A549 (cell line): ENCODE results near the gene EDIL3. TPM values are rescaled to one million over a fixed set of nuclear protein-coding genes. Genes with fewer than 3 reads are reported as not detected.

Source experiments
- ATAC-seq, 2 experiments: fragments of 200-7000 bp in 1 of 2; fragments of >200 bp in 1 of 2; cut with Nextera tagmentation in 1 of 2; cut with Tn5 transposase in 1 of 2; 3 replicates each; pipeline versions ENCODE4 v1.8.0 to v1.9.1; 2018 to 2020; ENCODE audit warnings: mild to moderate bottlenecking in 1 of 2, moderate library complexity in 1 of 2
- CTCF ChIA-PET: fragments of 300-600 bp; sonication (Branson Sonifier 250); formaldehyde crosslinking; extraction: SDS; loops from one replicate; lab custom pipeline; 2021; ENCODE audit warnings: antibody characterized with exemption, inconsistent platforms; lab: Yijun Ruan, JAX
- POLR2A ChIA-PET: fragments of 350-600 bp; formaldehyde crosslinking; extraction: SDS; loops from one replicate; lab custom pipeline; 2021; ENCODE audit warnings: antibody characterized with exemption, inconsistent platforms; lab: Yijun Ruan, JAX
- DNase-seq, 2 experiments: peaks; one replicate each; pipeline versions ENCODE4 v3.0.0 to v3.0.0-alpha.2; 2011 to 2016; ENCODE audit warnings: low read depth in 1 of 2, low spot score in 1 of 2
- FAIRE-seq: peaks from 2 replicates; lab custom pipeline; 2011; peaks lifted over from hg19 to GRCh38; lab: Jason Lieb, UNC
- H3K27ac ChIP-seq, 2 experiments: fragments of >200 bp; sonication (Bioruptor Twin); formaldehyde crosslinking; 3 replicates each; pipeline ENCODE4 v1.5.1; 2016 to 2017
- H3K4me1 ChIP-seq: fragments of >200 bp; sonication (Bioruptor Twin); formaldehyde crosslinking; 3 replicates; pipeline ENCODE4 v1.6.1; 2016
- H3K4me2 ChIP-seq: fragments of >200 bp; sonication (Bioruptor Twin); formaldehyde crosslinking; 3 replicates; pipeline ENCODE4 v1.6.1; 2016
- H3K4me3 ChIP-seq: fragments of >200 bp; sonication (Bioruptor Twin); formaldehyde crosslinking; 3 replicates; pipeline ENCODE4 v1.5.1; 2016
- H3K9me3 ChIP-seq: fragments of >200 bp; sonication (Bioruptor Twin); formaldehyde crosslinking; 3 replicates; pipeline ENCODE4 v1.6.1; 2016
- BHLHE40 ChIP-seq: IDR thresholded peaks from 2 replicates; pipeline ENCODE4 v1.6.1; 2012; ENCODE audit warnings: low read depth, low read length, inconsistent platforms
- CEBPB ChIP-seq, 2 experiments: fragments of >200 bp in 1 of 2; sonication (Bioruptor Twin) in 1 of 2; formaldehyde crosslinking in 1 of 2; IDR thresholded peaks; 2 replicates each; pipeline ENCODE4 v1.6.1; 2012 to 2016
- ESRRA ChIP-seq: fragments of 150-350 bp; IDR thresholded peaks from 2 replicates; pipeline ENCODE4 v1.6.1; 2014; ENCODE audit warnings: mild to moderate bottlenecking, low read length, borderline replicate concordance
- FOSL2 ChIP-seq, 2 experiments: fragments of 450-650 bp in 1 of 2; fragments of >200 bp in 1 of 2; sonication (Bioruptor Twin) in 1 of 2; formaldehyde crosslinking; IDR thresholded peaks; 2 replicates each; pipeline versions ENCODE4 v1.5.0 to v1.6.1; 2016 to 2020; ENCODE audit warnings: mild to moderate bottlenecking in 1 of 2, moderate library complexity in 1 of 2
- HOXA7 ChIP-seq: fragments of 250-450 bp; sonication (Bioruptor Pico); IDR thresholded peaks from 2 replicates; pipeline ENCODE4 v1.5.0; 2020; ENCODE audit warnings: mild to moderate bottlenecking, moderate library complexity
- JUNB ChIP-seq: fragments of >200 bp; sonication (Bioruptor Twin); formaldehyde crosslinking; IDR thresholded peaks from 2 replicates; pipeline ENCODE4 v1.6.1; 2016
- KDM1A ChIP-seq: fragments of 200-600 bp; sonication (generic); IDR thresholded peaks from 2 replicates; pipeline ENCODE4 v1.6.1; 2016; ENCODE audit warnings: low read depth, mild to moderate bottlenecking
- MAZ ChIP-seq: fragments of 150-350 bp; IDR thresholded peaks from 2 replicates; pipeline ENCODE4 v1.6.1; 2014; ENCODE audit warnings: antibody characterized with exemption, low read depth, low read length, borderline replicate concordance
- MYC ChIP-seq: IDR thresholded peaks from 2 replicates; pipeline ENCODE4 v1.6.1; 2012; ENCODE audit warnings: mild to moderate bottlenecking, inconsistent platforms, low read length, improper control_type of control experiment, borderline replicate concordance
- PHF8 ChIP-seq: fragments of 200-600 bp; sonication (generic); IDR thresholded peaks from 2 replicates; pipeline ENCODE4 v1.6.1; 2016; ENCODE audit warnings: low read depth, mild to moderate bottlenecking, antibody characterized with exemption, moderate library complexity, borderline replicate concordance
- POLR2AphosphoS2 ChIP-seq: conservative IDR thresholded peaks from 2 replicates; pipeline ENCODE4 v1.6.1; 2012; ENCODE audit warnings: low read length, improper control_type of control experiment, inconsistent platforms
- RARB ChIP-seq: fragments of 250-450 bp; sonication (Bioruptor Pico); IDR thresholded peaks from 2 replicates; pipeline ENCODE4 v1.8.0; 2021; ENCODE audit warnings: mild to moderate bottlenecking, moderate library complexity
- ZC3H11A ChIP-seq: fragments of 450-650 bp; IDR thresholded peaks from 2 replicates; pipeline ENCODE4 v1.6.1; 2014; ENCODE audit warnings: antibody characterized with exemption, mild to moderate bottlenecking
- WGBS: methylation state at CpG from one replicate; pipeline ENCODE4 v1.1.6; 2017; ENCODE audit errors: missing lambda C conversion rate; 5-methylcytosine and 5-hydroxymethylcytosine counted together
- polyA minus RNA-seq: library from RNA; depleted of rRNA, polyadenylated mRNA; stranded (reverse); fragments of >200 nt; gene quantifications from 2 replicates; pipeline ENCODE4 v1.2.3, GENCODE V29; 2011; rRNA and poly(A)+ RNA removed
- polyA plus RNA-seq, 4 experiments: library from polyadenylated mRNA; depleted of rRNA in 3 of 4; stranded (reverse); fragments of >200 nt; fragmentation: RNase III in 1 of 4; extraction: RNeasy Plus Mini Kit Qiagen cat#74134 plus additional on column Dnase treatment in 1 of 4; gene quantifications; 2 replicates in 3 of 4; 3 replicates in 1 of 4; pipeline ENCODE4 v1.2.3, GENCODE V29; 2011 to 2017
- TF ChIP-seq, protein P1 (sequence below): fragments of 450-650 bp; IDR thresholded peaks from 2 replicates; pipeline ENCODE4 v1.6.1; 2014; ENCODE audit warnings: antibody characterized with exemption
- TF ChIP-seq, protein P2 (sequence below): IDR thresholded peaks from 2 replicates; pipeline ENCODE4 v1.6.1; 2012; ENCODE audit warnings: low read depth, borderline replicate concordance
- TF ChIP-seq, protein P3 (sequence below): IDR thresholded peaks from 2 replicates; pipeline ENCODE4 v1.6.1; 2012

The EDIL3 gene, protein sequence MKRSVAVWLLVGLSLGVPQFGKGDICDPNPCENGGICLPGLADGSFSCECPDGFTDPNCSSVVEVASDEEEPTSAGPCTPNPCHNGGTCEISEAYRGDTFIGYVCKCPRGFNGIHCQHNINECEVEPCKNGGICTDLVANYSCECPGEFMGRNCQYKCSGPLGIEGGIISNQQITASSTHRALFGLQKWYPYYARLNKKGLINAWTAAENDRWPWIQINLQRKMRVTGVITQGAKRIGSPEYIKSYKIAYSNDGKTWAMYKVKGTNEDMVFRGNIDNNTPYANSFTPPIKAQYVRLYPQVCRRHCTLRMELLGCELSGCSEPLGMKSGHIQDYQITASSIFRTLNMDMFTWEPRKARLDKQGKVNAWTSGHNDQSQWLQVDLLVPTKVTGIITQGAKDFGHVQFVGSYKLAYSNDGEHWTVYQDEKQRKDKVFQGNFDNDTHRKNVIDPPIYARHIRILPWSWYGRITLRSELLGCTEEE
- polyA plus RNA-seq (2011; rRNA removed) (0.08 and 0.12 TPM in 2 replicates), polyA plus RNA-seq (2017; fragmentation: RNase III; extraction: RNeasy Plus Mini Kit Qiagen cat#74134 plus additional on column Dnase treatment) (0.12 to 0.18 TPM (median 0.14 TPM) in 3 replicates), polyA minus RNA-seq (0.10 TPM in 1 of 2 replicates, not detected in the other)
- 0.01 TPM in 1 of 2 replicates, not detected in the other for polyA plus RNA-seq (2012; cell fraction: cytosol; rRNA removed)
- polyA plus RNA-seq (2012; cell fraction: nucleus; rRNA removed): not detected in 2 replicates

DNA sequence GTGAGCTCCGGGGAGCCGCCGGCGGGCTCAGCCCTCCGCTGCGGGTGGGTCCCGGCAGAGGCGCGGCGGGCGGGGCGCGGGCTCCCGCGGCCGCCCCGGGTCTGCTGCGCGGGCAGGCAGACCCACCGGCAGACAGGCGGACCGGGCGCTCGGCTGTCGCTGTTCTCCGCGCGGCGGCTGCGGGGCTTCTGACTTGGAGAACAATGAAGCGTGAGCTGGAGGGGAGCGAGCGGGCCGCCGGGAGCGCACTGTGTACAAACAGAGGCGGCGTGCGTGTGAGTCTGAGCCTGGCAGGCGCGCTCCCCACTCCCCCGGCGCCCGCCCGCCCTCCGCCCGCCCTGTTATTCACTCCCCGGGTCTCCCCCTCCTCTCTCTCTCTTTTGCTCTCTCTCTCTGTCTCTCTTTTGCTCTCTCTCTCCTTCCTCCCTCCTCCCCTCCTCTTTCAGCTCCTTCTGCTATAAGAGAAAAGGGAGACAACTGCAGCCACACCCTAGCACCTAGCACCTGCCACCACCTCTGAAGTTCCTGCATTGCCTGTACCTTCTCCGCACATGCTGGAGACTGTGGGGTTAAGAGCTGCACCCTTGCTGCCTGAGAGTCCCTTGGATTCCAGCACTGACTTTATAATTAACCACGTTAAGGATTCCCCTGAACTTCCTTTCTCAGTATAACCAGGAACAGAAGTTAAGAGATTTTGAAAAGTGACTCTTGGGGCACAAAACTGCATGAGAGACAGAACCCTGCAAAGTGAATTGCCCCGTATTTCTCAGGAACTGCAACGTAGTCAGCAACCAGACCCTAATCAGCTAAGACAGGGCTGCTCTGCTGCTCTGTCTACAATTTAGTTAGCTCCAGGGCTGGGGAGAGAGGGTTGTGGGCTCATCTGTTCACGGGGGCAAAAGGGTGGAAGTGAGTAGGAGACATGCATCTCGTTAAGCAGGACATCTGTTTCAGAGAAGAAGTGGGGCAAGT lies at the start of gene EDIL3:
EDIL3 (minus strand) TSS at position 277 of the 972 bp plus-strand sequence. CDS start 506 bp downstream, outside the sequence.
- ChIA-PET CTCF (no interaction called here), POLR2A (no interaction called here)
- peaks cover 18% of the 10 kb centered on the region; the same call in 2 of the 3 replicates for H3K4me1 ChIP-seq
- TF ChIP-seq, protein P1, sequence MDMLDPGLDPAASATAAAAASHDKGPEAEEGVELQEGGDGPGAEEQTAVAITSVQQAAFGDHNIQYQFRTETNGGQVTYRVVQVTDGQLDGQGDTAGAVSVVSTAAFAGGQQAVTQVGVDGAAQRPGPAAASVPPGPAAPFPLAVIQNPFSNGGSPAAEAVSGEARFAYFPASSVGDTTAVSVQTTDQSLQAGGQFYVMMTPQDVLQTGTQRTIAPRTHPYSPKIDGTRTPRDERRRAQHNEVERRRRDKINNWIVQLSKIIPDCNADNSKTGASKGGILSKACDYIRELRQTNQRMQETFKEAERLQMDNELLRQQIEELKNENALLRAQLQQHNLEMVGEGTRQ: no peak
- ATAC-seq: peak; percentile 44 to 50
- H3K4me2 ChIP-seq: peak within 1 kb of the TSS; percentile 97
- peak within 1 kb of the TSS; percentile 48 for H3K4me3 ChIP-seq
- no peaks in the 10 kb centered on the region for H3K9me3 ChIP-seq
- FAIRE-seq: no peak
- 4% methylated on average over 18 of the region's 54 CpGs for WGBS
- DNase-seq: peak in 1 of 2 experiments; percentile 11
- peak within 1 kb of the TSS in 1 of 2 experiments; percentile 24; a peak in 1 of 6 replicates for H3K27ac ChIP-seq

DNA sequence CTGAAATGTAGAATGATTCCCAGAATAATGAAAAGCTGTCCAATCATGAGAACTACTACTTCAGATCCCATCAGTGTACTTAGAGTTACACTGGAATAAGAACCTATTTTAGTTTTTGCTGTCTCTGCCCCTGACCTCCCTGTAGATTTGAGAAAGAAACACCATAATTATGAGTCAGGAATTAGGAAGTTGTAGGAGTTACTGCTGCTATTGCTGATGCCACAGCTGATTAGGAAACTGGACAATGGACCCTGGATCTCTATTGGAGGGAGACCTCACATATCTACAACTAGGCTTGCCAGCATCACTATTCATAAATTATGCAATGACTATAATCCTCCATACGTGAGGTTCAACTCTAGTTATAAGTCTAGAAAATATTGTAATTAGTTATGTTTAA lies 48.8 kb upstream of the EDIL3 start:
- CTCF ChIA-PET: no interaction called here
- ATAC-seq (no peak), DNase-seq (no peak)
- WGBS: 40% methylated on average over 1 of the region's 1 CpG
- Histone ChIP-seq H3K4me2 (no peak overlapping the region), H3K27ac (no peak overlapping the region), H3K4me1 (no peaks in the 10 kb centered on the region)
- POLR2A ChIA-PET: no interaction called here
- TF ChIP-seq HOXA7 (CRISPR knock-in tag): no peak
- no peak for TF ChIP-seq ESRRA
- TF ChIP-seq PHF8: no peak
- TF ChIP-seq JUNB: no peak
- TF ChIP-seq POLR2AphosphoS2: no peak
- no peak for TF ChIP-seq RARB (CRISPR knock-in tag)
- no peak for TF ChIP-seq MAZ
- TF ChIP-seq, all 56 proteins: peak for 0
- no peak overlapping the region for H3K4me3 ChIP-seq
- no peak for FAIRE-seq
- no peaks in the 10 kb centered on the region for H3K9me3 ChIP-seq

DNA sequence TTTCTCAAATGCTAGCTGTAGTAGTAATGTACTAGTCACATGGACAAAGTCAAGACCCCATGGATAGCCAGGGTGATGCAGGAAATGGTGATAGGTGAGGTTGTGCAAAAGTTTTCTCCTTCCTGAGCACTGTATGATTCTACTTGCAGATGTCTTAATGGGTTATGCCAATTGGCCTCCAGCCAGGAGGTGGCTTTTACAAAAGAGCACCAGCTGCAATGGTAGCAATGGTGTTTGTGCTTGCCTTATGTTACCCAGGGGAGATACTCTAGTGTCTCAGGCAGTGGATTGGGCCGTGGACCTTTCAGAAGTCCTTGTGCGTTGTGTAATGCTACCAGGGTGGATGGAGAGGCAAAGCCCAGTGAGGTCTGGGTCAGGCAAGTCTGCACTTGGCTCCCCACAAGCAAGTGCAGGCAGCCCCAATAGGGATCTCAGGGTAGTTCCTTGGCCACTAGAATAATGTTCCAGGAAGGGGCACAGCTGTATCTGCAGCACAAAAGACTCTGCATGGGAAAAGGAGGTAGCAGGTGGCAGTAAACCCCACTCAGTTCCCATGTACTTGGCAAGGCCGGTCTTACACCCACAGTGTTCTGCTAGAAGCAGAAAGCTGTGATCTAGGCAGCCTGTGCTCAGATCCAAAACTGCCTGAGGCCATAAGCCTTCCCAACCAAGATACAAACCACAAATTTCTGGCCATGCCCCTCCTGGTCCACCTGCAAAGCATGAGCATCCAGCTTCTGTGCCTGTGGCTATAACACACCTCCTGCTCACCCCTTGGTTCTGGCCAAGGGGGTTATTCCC lies 46.4 kb upstream of the EDIL3 start:
- Histone ChIP-seq H3K4me1 (no peaks in the 10 kb centered on the region), H3K4me2 (no peak overlapping the region)
- ATAC-seq: no peak
- FAIRE-seq: no peak
- CTCF ChIA-PET: interaction anchor here (0.5 kb wide), 1 partner anchor 767 kb away, joined by 4 read pairs; no protein-coding TSS in a partner anchor
- 23% methylated on average over 2 of the region's 3 CpGs for WGBS
- TF ChIP-seq RARB (CRISPR knock-in tag) (no peak), HOXA7 (CRISPR knock-in tag) (no peak), ESRRA (no peak), MAZ (no peak), POLR2AphosphoS2 (no peak), BHLHE40 (no peak), FOSL2 (IDR thresholded peaks at IDR 0.05) (no peak), FOSL2 (CRISPR knock-in tag; IDR thresholded peaks at IDR 0.05) (no peak), KDM1A (no peak), ZC3H11A (no peak), CEBPB (IDR thresholded peaks at IDR 0.05) (no peak), MYC (no peak)
- TF ChIP-seq, protein P2, sequence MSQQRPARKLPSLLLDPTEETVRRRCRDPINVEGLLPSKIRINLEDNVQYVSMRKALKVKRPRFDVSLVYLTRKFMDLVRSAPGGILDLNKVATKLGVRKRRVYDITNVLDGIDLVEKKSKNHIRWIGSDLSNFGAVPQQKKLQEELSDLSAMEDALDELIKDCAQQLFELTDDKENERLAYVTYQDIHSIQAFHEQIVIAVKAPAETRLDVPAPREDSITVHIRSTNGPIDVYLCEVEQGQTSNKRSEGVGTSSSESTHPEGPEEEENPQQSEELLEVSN: no peak
- TF ChIP-seq, protein P3, sequence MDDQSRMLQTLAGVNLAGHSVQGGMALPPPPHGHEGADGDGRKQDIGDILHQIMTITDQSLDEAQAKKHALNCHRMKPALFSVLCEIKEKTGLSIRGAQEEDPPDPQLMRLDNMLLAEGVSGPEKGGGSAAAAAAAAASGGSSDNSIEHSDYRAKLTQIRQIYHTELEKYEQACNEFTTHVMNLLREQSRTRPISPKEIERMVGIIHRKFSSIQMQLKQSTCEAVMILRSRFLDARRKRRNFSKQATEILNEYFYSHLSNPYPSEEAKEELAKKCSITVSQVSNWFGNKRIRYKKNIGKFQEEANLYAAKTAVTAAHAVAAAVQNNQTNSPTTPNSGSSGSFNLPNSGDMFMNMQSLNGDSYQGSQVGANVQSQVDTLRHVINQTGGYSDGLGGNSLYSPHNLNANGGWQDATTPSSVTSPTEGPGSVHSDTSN: no peak
- TF ChIP-seq, all 56 proteins: peak for 0
- no peak overlapping the region for H3K4me3 ChIP-seq
- no peaks in the 10 kb centered on the region for H3K9me3 ChIP-seq
- POLR2A ChIA-PET: no interaction called here
- DNase-seq: no peak
- no peak overlapping the region for H3K27ac ChIP-seq
